ENCODE data around the gene MCC.

Gene MCC

GRCh38 chr5:113216545-113216944, 271.7 kb downstream of the MCC start:
- no peaks in the 10 kb centered on the region for H3K36me3 ChIP-seq (ENCODE audit: control insufficient read depth, low read depth, low read length)
- H3K4me1 ChIP-seq (ENCODE audit: control insufficient read depth, low read depth, low read length), result peaks cover 70% of the 10 kb centered on the region
- no peak overlapping the region for H3K4me3 ChIP-seq (ENCODE audit: low read length)
- no peak overlapping the region for H3K9ac ChIP-seq (ENCODE audit: low read length)
- no peaks in the 10 kb centered on the region for H3K9me3 ChIP-seq (ENCODE audit: control insufficient read depth, low read depth, low read length)
- H3K27ac ChIP-seq (ENCODE audit: low read length), result no peak overlapping the region
- no peaks in the 10 kb centered on the region for H3K27me3 ChIP-seq (ENCODE audit: control insufficient read depth, insufficient read depth, low read length)

GRCh38 chr5:113215401-113216060, 272.7 kb downstream of the MCC start:
- no peak overlapping the region for H3K9ac ChIP-seq (ENCODE audit: low read length)
- H3K27ac ChIP-seq (ENCODE audit: low read length), result no peak overlapping the region
- no peaks in the 10 kb centered on the region for H3K27me3 ChIP-seq (ENCODE audit: control insufficient read depth, insufficient read depth, low read length)
- H3K9me3 ChIP-seq (ENCODE audit: control insufficient read depth, low read depth, low read length), result no peaks in the 10 kb centered on the region
- H3K4me3 ChIP-seq (ENCODE audit: low read length), result no peak overlapping the region
- H3K4me1 ChIP-seq (ENCODE audit: control insufficient read depth, low read depth, low read length), result peaks cover 63% of the 10 kb centered on the region
- no peaks in the 10 kb centered on the region for H3K36me3 ChIP-seq (ENCODE audit: control insufficient read depth, low read depth, low read length)

GRCh38 chr5:113214606-113215323, 273.5 kb downstream of the MCC start:
- no peak overlapping the region for H3K27ac ChIP-seq (ENCODE audit: low read length)
- no peaks in the 10 kb centered on the region for H3K36me3 ChIP-seq (ENCODE audit: control insufficient read depth, low read depth, low read length)
- H3K4me3 ChIP-seq (ENCODE audit: low read length), result no peak overlapping the region
- peaks cover 63% of the 10 kb centered on the region for H3K4me1 ChIP-seq (ENCODE audit: control insufficient read depth, low read depth, low read length)
- H3K9me3 ChIP-seq (ENCODE audit: control insufficient read depth, low read depth, low read length), result no peaks in the 10 kb centered on the region
- H3K9ac ChIP-seq (ENCODE audit: low read length), result no peak overlapping the region
- no peaks in the 10 kb centered on the region for H3K27me3 ChIP-seq (ENCODE audit: control insufficient read depth, insufficient read depth, low read length)

- Histone ChIP-seq H3K4me1 (ENCODE audit: control insufficient read depth, low read depth, low read length) (peaks cover 53% of the 10 kb centered on the region), H3K4me3 (ENCODE audit: low read length) (no peak overlapping the region), H3K9ac (ENCODE audit: low read length) (no peak overlapping the region), H3K36me3 (ENCODE audit: control insufficient read depth, low read depth, low read length) (no peaks in the 10 kb centered on the region), H3K9me3 (ENCODE audit: control insufficient read depth, low read depth, low read length) (no peaks in the 10 kb centered on the region), H3K27me3 (ENCODE audit: control insufficient read depth, insufficient read depth, low read length) (no peaks in the 10 kb centered on the region), H3K27ac (ENCODE audit: low read length) (no peak overlapping the region)
These were observed 274.5 kb downstream of the MCC start for GRCh38 chr5:113213551-113214425.

GRCh38 chr5:113212244-113212920, 275.9 kb downstream of the MCC start:
- Histone ChIP-seq H3K9ac (ENCODE audit: low read length) (no peak overlapping the region), H3K27ac (ENCODE audit: low read length) (no peak overlapping the region), H3K27me3 (ENCODE audit: control insufficient read depth, insufficient read depth, low read length) (no peaks in the 10 kb centered on the region), H3K9me3 (ENCODE audit: control insufficient read depth, low read depth, low read length) (no peaks in the 10 kb centered on the region), H3K4me1 (ENCODE audit: control insufficient read depth, low read depth, low read length) (peaks cover 43% of the 10 kb centered on the region), H3K4me3 (ENCODE audit: low read length) (no peak overlapping the region), H3K36me3 (ENCODE audit: control insufficient read depth, low read depth, low read length) (no peaks in the 10 kb centered on the region)

DNA sequence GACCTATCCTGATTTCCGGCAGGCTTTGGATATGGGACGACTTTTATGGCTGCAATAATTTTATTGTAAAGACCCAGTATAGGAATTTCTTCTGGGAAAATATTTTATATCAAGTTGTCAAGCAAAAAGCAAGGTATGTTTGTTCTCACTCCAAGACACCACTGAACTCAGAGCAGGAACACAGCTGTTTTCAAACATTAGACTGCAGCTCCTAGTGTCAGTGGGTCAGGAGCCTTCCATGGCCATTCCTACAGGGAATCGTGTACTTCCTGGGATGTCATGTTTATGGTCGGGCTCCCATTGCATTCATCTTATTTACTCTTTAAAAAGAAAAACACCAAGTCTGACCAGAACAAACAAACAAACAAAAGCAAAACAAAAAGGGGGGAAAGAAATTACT, 278.8 kb downstream of the MCC start:
- H3K9me3 ChIP-seq (ENCODE audit: control insufficient read depth, low read depth, low read length), result no peaks in the 10 kb centered on the region
- no peaks in the 10 kb centered on the region for H3K27me3 ChIP-seq (ENCODE audit: control insufficient read depth, insufficient read depth, low read length)
- no peak overlapping the region for H3K27ac ChIP-seq (ENCODE audit: low read length)
- no peak overlapping the region for H3K4me3 ChIP-seq (ENCODE audit: low read length)
- peaks cover 34% of the 10 kb centered on the region for H3K4me1 ChIP-seq (ENCODE audit: control insufficient read depth, low read depth, low read length)
- H3K9ac ChIP-seq (ENCODE audit: low read length), result no peak overlapping the region
- H3K36me3 ChIP-seq (ENCODE audit: control insufficient read depth, low read depth, low read length), result no peaks in the 10 kb centered on the region

DNA sequence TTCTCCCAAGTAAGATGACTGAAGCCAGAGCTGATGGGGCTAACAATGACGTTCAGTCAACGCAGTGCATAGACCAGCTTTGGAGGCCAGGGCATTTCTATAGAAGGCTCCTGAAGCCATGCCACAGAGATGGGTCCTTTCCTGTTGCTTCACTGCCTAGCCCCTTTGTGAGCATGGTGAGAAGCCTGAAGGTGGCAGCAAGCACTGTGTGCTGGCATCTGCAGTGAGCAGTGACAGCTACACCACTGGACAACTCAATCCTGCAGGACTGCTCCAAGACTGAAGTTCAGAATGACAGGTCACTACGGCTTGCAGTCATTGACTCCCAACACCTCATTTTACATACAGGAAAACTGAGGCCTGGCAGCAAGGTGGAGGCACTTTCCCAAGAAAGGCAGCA, 282.4 kb downstream of the MCC start:
- no peak overlapping the region for H3K9ac ChIP-seq (ENCODE audit: low read length)
- no peak overlapping the region for H3K4me3 ChIP-seq (ENCODE audit: low read length)
- H3K9me3 ChIP-seq (ENCODE audit: control insufficient read depth, low read depth, low read length), result no peaks in the 10 kb centered on the region
- no peaks in the 10 kb centered on the region for H3K27me3 ChIP-seq (ENCODE audit: control insufficient read depth, insufficient read depth, low read length)
- H3K4me1 ChIP-seq (ENCODE audit: control insufficient read depth, low read depth, low read length), result peaks cover 26% of the 10 kb centered on the region
- H3K36me3 ChIP-seq (ENCODE audit: control insufficient read depth, low read depth, low read length), result no peaks in the 10 kb centered on the region
- no peak overlapping the region for H3K27ac ChIP-seq (ENCODE audit: low read length)

- H3K27me3 ChIP-seq (ENCODE audit: control insufficient read depth, insufficient read depth, low read length), result no peaks in the 10 kb centered on the region
- H3K4me3 ChIP-seq (ENCODE audit: low read length), result no peak overlapping the region
- H3K27ac ChIP-seq (ENCODE audit: low read length), result no peak overlapping the region
- H3K36me3 ChIP-seq (ENCODE audit: control insufficient read depth, low read depth, low read length), result no peaks in the 10 kb centered on the region
- peaks cover 30% of the 10 kb centered on the region for H3K4me1 ChIP-seq (ENCODE audit: control insufficient read depth, low read depth, low read length)
- H3K9ac ChIP-seq (ENCODE audit: low read length), result no peak overlapping the region
- no peaks in the 10 kb centered on the region for H3K9me3 ChIP-seq (ENCODE audit: control insufficient read depth, low read depth, low read length)
These were observed 282.9 kb downstream of the MCC start for GRCh38 chr5:113205323-113205722.

- H3K27me3 ChIP-seq (ENCODE audit: control insufficient read depth, insufficient read depth, low read length), result no peaks in the 10 kb centered on the region
- peaks cover 36% of the 10 kb centered on the region for H3K4me1 ChIP-seq (ENCODE audit: control insufficient read depth, low read depth, low read length)
- no peak overlapping the region for H3K4me3 ChIP-seq (ENCODE audit: low read length)
- H3K27ac ChIP-seq (ENCODE audit: low read length), result no peak overlapping the region
- no peak overlapping the region for H3K9ac ChIP-seq (ENCODE audit: low read length)
- H3K9me3 ChIP-seq (ENCODE audit: control insufficient read depth, low read depth, low read length), result no peaks in the 10 kb centered on the region
- H3K36me3 ChIP-seq (ENCODE audit: control insufficient read depth, low read depth, low read length), result no peaks in the 10 kb centered on the region
These were observed 283.6 kb downstream of the MCC start for GRCh38 chr5:113204525-113205161.

- H3K9ac ChIP-seq (ENCODE audit: low read length), result no peak overlapping the region
- H3K9me3 ChIP-seq (ENCODE audit: control insufficient read depth, low read depth, low read length), result no peaks in the 10 kb centered on the region
- no peak overlapping the region for H3K4me3 ChIP-seq (ENCODE audit: low read length)
- H3K27me3 ChIP-seq (ENCODE audit: control insufficient read depth, insufficient read depth, low read length), result no peaks in the 10 kb centered on the region
- H3K36me3 ChIP-seq (ENCODE audit: control insufficient read depth, low read depth, low read length), result no peaks in the 10 kb centered on the region
- H3K4me1 ChIP-seq (ENCODE audit: control insufficient read depth, low read depth, low read length), result peaks cover 41% of the 10 kb centered on the region
- no peak overlapping the region for H3K27ac ChIP-seq (ENCODE audit: low read length)
These were observed 284.3 kb downstream of the MCC start for GRCh38 chr5:113203916-113204315.
